Tibial artery (tissue), 4 donors: ENCODE data around the gene PSTPIP1.
A peak's percentile ranks its signal among the peaks of the same experiment; 100 is the strongest.

ENCODE experiments used
- DNase-seq, 2 donors: peaks; one replicate each; pipeline ENCODE4 v3.0.0-alpha.2; 2019
- H3K27ac ChIP-seq, 2 donors: fragments of 200-600 bp; sonication (generic) in 1 of 2; 1 replicate in 1 of 2; 2 replicates in 1 of 2; pipeline ENCODE4 v1.5.1; 2018 to 2019; ENCODE audit warnings: mild to moderate bottlenecking in 1 of 2
- H3K27me3 ChIP-seq, 2 donors: fragments of 200-600 bp; sonication (generic) in 1 of 2; one replicate each; pipeline versions ENCODE4 v1.5.1 to v1.6.0; 2016 to 2019
- H3K36me3 ChIP-seq, 3 donors: fragments of 200-600 bp; sonication (generic) in 2 of 3; one replicate each; pipeline ENCODE4 v1.5.1; 2016 to 2019; ENCODE audit warnings: mild to moderate bottlenecking in 2 of 3
- H3K4me1 ChIP-seq, 4 donors: fragments of 200-600 bp; sonication (generic) in 2 of 4; 1 replicate in 3 of 4; 2 replicates in 1 of 4; pipeline ENCODE4 v1.5.1; 2016 to 2019
- H3K4me3 ChIP-seq, 2 donors: fragments of 200-600 bp; sonication (generic) in 1 of 2; 1 replicate in 1 of 2; 2 replicates in 1 of 2; pipeline ENCODE4 v1.5.1; 2018 to 2019; ENCODE audit warnings: mild to moderate bottlenecking in 2 of 2
- H3K9me3 ChIP-seq, 3 donors: fragments of 200-600 bp; sonication (generic) in 1 of 3; one replicate each; pipeline ENCODE4 v1.5.1; 2016 to 2019
- intact Hi-C: fragments of 100-400 bp; cut with DNase I; formaldehyde crosslinking; loops from one replicate; pipeline ENCODE4 v1.15.0; 2023; ENCODE audit warnings: low total_unique reads
- TF ChIP-seq, protein P1 (sequence below), 2 experiments: fragments of 200-600 bp in 1 of 2; fragments of 450-650 bp in 1 of 2; IDR thresholded peaks; one replicate each; pipeline ENCODE4 v1.5.1; 2017 to 2019; ENCODE audit warnings: antibody characterized with exemption in 2 of 2, mild to moderate bottlenecking in 1 of 2, moderate library complexity in 1 of 2

PSTPIP1 gene

DNA sequence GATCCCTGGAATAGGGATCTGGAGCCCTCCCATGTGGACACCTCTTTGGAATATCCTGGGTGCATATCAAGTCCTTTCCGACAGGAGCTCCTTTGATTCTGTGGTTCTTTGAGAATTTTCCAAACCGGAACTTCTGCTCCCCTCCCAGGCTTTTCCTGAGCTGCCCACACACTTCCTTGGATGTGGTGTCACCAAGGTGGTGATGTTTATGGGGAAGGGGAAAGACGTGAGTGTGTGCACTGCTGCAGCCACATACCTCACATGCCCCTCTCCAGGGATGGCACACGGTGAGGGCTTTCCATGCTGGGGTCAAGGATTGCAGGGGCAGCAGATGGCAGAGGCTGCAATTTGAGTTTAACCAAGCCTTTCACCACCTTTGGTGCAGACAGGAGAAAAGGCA is 27.9 kb upstream of the PSTPIP1 start:
- no peaks in the 10 kb centered on the region for H3K36me3 ChIP-seq
- TF ChIP-seq, protein P1, sequence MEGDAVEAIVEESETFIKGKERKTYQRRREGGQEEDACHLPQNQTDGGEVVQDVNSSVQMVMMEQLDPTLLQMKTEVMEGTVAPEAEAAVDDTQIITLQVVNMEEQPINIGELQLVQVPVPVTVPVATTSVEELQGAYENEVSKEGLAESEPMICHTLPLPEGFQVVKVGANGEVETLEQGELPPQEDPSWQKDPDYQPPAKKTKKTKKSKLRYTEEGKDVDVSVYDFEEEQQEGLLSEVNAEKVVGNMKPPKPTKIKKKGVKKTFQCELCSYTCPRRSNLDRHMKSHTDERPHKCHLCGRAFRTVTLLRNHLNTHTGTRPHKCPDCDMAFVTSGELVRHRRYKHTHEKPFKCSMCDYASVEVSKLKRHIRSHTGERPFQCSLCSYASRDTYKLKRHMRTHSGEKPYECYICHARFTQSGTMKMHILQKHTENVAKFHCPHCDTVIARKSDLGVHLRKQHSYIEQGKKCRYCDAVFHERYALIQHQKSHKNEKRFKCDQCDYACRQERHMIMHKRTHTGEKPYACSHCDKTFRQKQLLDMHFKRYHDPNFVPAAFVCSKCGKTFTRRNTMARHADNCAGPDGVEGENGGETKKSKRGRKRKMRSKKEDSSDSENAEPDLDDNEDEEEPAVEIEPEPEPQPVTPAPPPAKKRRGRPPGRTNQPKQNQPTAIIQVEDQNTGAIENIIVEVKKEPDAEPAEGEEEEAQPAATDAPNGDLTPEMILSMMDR (IDR thresholded peaks at IDR 0.05) = no peak
- DNase-seq = no peak
- H3K27me3 ChIP-seq = no peaks in the 10 kb centered on the region
- intact Hi-C loops = no loop called here
- peak overlapping the region; percentile 41 to 51 for H3K27ac ChIP-seq
- peaks cover 0 to 39% (median 12%) of the 10 kb centered on the region in 4 donors for H3K4me1 ChIP-seq
- H3K4me3 ChIP-seq = no peak overlapping the region
- H3K9me3 ChIP-seq = no peaks in the 10 kb centered on the region

DNA sequence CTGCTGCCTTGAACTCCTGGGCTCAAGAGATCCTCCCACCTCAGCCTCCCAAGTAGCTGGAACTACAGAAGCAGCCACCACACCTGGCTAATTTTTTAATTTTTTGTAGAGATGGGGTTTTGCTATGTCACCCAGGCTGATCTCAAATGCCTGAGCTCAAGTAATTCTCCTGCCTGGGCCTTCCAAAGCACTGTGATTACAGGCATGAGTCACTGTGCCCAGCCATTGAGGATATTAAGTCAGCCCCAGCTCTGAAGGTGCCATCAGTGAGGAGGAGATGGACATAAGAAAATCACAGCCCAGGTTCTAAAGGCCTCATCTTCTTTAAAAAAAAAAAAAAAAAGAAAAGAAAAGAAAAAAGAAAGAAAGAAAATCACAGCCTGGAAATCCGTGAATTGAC is 26.6 kb upstream of the PSTPIP1 start:
- no peak for DNase-seq

DNA sequence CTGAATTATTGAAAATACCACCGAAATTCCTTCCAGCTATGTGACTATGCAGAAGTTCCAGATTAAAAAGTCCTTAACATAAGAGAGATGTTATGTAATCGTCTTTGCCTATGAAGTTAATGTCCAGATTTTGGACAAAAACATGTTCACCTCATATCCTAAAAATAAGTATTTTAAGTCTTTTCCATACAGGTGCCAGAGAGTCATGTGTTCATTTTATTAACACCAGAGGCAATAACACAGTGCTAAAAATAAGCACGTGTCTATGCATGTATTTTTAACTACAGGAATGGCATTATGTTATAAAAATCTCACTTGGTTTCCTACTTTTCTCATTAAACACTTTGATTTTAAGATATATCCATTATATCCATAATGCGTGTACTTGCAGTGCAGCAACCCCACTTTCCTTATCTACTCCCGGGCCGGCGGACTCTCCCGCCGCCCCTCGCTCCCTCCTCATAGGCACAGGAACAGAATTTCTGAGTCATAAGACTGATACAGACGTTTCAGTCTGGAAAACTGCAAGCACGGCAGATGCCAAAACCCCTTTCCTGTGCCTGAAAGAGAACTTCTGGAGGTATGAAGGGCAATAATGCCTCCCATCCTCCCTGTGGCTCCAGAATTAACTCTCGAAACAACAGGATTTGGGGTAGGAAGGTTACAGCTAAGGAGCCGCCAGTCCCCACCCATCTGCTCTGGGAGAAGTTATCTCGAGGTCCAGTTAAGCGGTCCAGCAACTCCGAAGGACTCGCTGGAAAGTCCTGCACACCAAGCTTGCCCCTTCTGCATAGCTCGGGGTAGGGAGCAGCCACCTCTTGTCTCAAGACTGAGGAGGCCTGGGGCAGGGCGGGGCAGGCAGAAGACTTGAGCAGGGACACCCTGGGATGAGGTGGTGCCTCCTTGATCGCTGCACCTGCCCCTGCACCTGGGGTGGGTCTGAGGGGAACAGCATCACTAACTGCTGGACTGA is 22.3 kb upstream of the PSTPIP1 start:
- Histone ChIP-seq H3K27ac (peak overlapping the region; percentile 74 to 78), H3K9me3 (no peaks in the 10 kb centered on the region), H3K4me3 (peak overlapping the region; percentile 38 to 47), H3K27me3 (no peaks in the 10 kb centered on the region), H3K4me1 (peaks cover 0 to 26% (median 4%) of the 10 kb centered on the region in 4 donors), H3K36me3 (no peaks in the 10 kb centered on the region)
- intact Hi-C loops = no loop called here
- TF ChIP-seq, protein P1 (IDR thresholded peaks at IDR 0.05) = no peak
- peak in 1 of 2 donors; percentile 52 for DNase-seq

More for the DNA sequence above, 26.6 kb upstream of the PSTPIP1 start:
- no peaks in the 10 kb centered on the region for H3K27me3 ChIP-seq
- intact Hi-C loops = no loop called here
- peaks cover 0 to 44% (median 14%) of the 10 kb centered on the region in 4 donors for H3K4me1 ChIP-seq
- TF ChIP-seq, protein P1 (IDR thresholded peaks at IDR 0.05) = no peak
- H3K9me3 ChIP-seq = no peaks in the 10 kb centered on the region
- H3K4me3 ChIP-seq = no peak overlapping the region
- no peaks in the 10 kb centered on the region for H3K36me3 ChIP-seq
- peak overlapping the region in 1 of 2 donors; percentile 51 for H3K27ac ChIP-seq

DNA sequence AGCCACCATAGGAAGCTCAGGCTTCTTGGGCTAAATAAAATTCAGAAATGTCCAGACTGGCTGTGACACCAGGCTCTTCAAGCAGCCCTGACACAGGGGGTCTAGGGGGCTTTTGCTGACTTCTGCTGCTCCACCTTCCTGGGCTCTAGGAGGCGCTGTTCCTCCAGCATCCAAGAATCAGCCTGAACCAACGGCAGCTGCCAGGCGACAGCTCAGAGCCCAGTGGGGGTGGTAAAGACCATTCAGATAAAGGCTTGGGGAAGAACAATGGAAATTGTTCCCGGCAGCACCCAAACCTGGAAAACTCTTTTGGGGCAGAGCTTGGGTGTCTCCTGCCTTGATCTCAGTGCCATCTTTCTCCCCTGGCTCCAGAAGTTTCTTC is 21.6 kb upstream of the PSTPIP1 start:
- TF ChIP-seq, protein P1 (IDR thresholded peaks at IDR 0.05) = peak; percentile 37 to 46
- Histone ChIP-seq H3K27me3 (no peaks in the 10 kb centered on the region), H3K4me3 (peak overlapping the region; percentile 38 to 47), H3K9me3 (no peaks in the 10 kb centered on the region), H3K36me3 (no peaks in the 10 kb centered on the region), H3K27ac (peak overlapping the region; percentile 74 to 78), H3K4me1 (peaks cover 0 to 19% (median 4%) of the 10 kb centered on the region in 4 donors)
- no peak for DNase-seq
- intact Hi-C loops = no loop called here

DNA sequence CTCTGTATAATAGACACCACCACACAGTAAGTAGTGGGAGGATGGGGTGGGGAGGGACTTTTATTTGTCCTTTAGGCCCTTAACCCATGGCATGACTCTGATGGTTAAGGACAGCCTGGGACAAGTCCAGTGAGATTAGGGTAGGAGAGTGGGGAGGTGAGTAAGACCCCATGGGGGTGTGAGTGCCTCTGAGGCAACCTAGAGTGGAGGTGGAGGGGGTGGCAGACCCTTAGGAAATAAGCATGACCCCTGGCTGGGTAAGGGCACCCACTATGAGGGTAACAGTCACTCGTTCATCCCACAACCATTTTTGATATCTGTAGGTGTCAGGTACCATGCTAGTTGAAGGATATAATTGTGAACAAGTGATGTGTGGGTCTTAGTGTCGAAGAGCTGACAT is 21.0 kb upstream of the PSTPIP1 start:
- intact Hi-C loops = no loop called here
- Histone ChIP-seq H3K27me3 (no peaks in the 10 kb centered on the region), H3K27ac (peak overlapping the region in 1 of 2 donors; percentile 74), H3K36me3 (no peaks in the 10 kb centered on the region), H3K9me3 (peaks cover 0 to 2% (median 0%) of the 10 kb centered on the region in 3 donors), H3K4me3 (no peak overlapping the region), H3K4me1 (peaks cover 0 to 19% (median 4%) of the 10 kb centered on the region in 4 donors)
- DNase-seq = no peak
- TF ChIP-seq, protein P1 (IDR thresholded peaks at IDR 0.05) = no peak
